ENCODE results near the gene CCNG1. TPM values are rescaled to one million over a fixed set of nuclear protein-coding genes. Genes with fewer than 3 reads are reported as not detected.
"Not testable (repeated sequence)": the region's sequence is repeated elsewhere in the genome, so short reads cannot be mapped to it uniquely, and the experiment has no call there.

The CCNG1 gene
- total RNA-seq, 3 donors from 2014 or later: 138 to 190 (median 176) TPM

GRCh38 chr5:163445345-163445744 is 8.0 kb downstream of the CCNG1 start:
- no peaks in the 10 kb centered on the region for H3K9me3 ChIP-seq
- no peak for DNase-seq
- no peak overlapping the region for H3K4me3 ChIP-seq
- peaks cover 9% of the 10 kb centered on the region for H3K4me1 ChIP-seq (ENCODE audit: low read depth)
- no peaks in the 10 kb centered on the region for H3K36me3 ChIP-seq (ENCODE audit: low read depth)
- TF ChIP-seq CTCF (IDR thresholded peaks at IDR 0.05): no peak
- ATAC-seq: no peak
- intact Hi-C loops (cut with DNase I, micrococcal nuclease): no loop called here

- ATAC-seq (no peak), DNase-seq (no peak)
- no peaks in the 10 kb centered on the region for H3K4me1 ChIP-seq (ENCODE audit: low read depth)
- intact Hi-C loops (cut with DNase I, micrococcal nuclease): no loop called here
- H3K36me3 ChIP-seq (ENCODE audit: low read depth): no peaks in the 10 kb centered on the region
- H3K9me3 ChIP-seq: no peaks in the 10 kb centered on the region
- no peak overlapping the region for H3K4me3 ChIP-seq
- TF ChIP-seq CTCF (IDR thresholded peaks at IDR 0.05): no peak
These were observed 9.8 kb downstream of the CCNG1 start for GRCh38 chr5:163447191-163447590.

GRCh38 chr5:163447875-163448274 is 10.5 kb downstream of the CCNG1 start:
- no peaks in the 10 kb centered on the region for H3K36me3 ChIP-seq (ENCODE audit: low read depth)
- no peaks in the 10 kb centered on the region for H3K9me3 ChIP-seq
- DNase-seq (no peak), ATAC-seq (no peak)
- intact Hi-C loops (cut with DNase I, micrococcal nuclease): no loop called here
- no peak for TF ChIP-seq CTCF (IDR thresholded peaks at IDR 0.05)
- H3K4me1 ChIP-seq (ENCODE audit: low read depth): no peaks in the 10 kb centered on the region
- H3K4me3 ChIP-seq: no peak overlapping the region

GRCh38 chr5:163448491-163448890 is 11.1 kb downstream of the CCNG1 start:
- no peak for TF ChIP-seq CTCF (IDR thresholded peaks at IDR 0.05)
- no peak for ATAC-seq
- no peaks in the 10 kb centered on the region for H3K4me1 ChIP-seq (ENCODE audit: low read depth)
- DNase-seq: no peak
- no peak overlapping the region for H3K4me3 ChIP-seq
- H3K9me3 ChIP-seq: no peaks in the 10 kb centered on the region
- intact Hi-C loops (cut with DNase I, micrococcal nuclease): no loop called here
- no peaks in the 10 kb centered on the region for H3K36me3 ChIP-seq (ENCODE audit: low read depth)

- intact Hi-C loops (cut with DNase I, micrococcal nuclease): no loop called here
- Histone ChIP-seq H3K4me3 (no peak overlapping the region), H3K4me1 (ENCODE audit: low read depth) (no peaks in the 10 kb centered on the region), H3K36me3 (ENCODE audit: low read depth) (no peaks in the 10 kb centered on the region), H3K9me3 (no peaks in the 10 kb centered on the region)
- DNase-seq: no peak
- TF ChIP-seq CTCF (IDR thresholded peaks at IDR 0.05): no peak
- ATAC-seq: no peak
These were observed 14.1 kb downstream of the CCNG1 start for GRCh38 chr5:163451489-163451888.

GRCh38 chr5:163453705-163454104 is 16.3 kb downstream of the CCNG1 start:
- H3K36me3 ChIP-seq (ENCODE audit: low read depth): no peaks in the 10 kb centered on the region
- intact Hi-C loops (cut with DNase I, micrococcal nuclease): no loop called here
- no peak for ATAC-seq

GRCh38 chr5:163455406-163455805 is 18.0 kb downstream of the CCNG1 start:
- H3K9me3 ChIP-seq; ATAC-seq; DNase-seq; intact Hi-C loops (cut with DNase I, micrococcal nuclease); H3K4me1 ChIP-seq (ENCODE audit: low read depth); H3K4me3 ChIP-seq; H3K36me3 ChIP-seq (ENCODE audit: low read depth): not testable (repeated sequence)

More at GRCh38 chr5:163453705-163454104, 16.3 kb downstream of the CCNG1 start:
- H3K9me3 ChIP-seq: no peaks in the 10 kb centered on the region
- H3K4me3 ChIP-seq: no peak overlapping the region
- no peak for TF ChIP-seq CTCF (IDR thresholded peaks at IDR 0.05)
- no peaks in the 10 kb centered on the region for H3K4me1 ChIP-seq (ENCODE audit: low read depth)
- no peak for DNase-seq
